GM12892 (cell line): Measurements from ENCODE around the gene GRK4.

Experiments used
- DNase-seq: peaks from one replicate; pipeline ENCODE4 v3.0.0; 2011; ENCODE audit not compliant: insufficient read length
- FAIRE-seq: peaks from 2 replicates; lab custom pipeline; 2011; peaks lifted over from hg19 to GRCh38; lab: Jason Lieb, UNC
- POLR2A ChIP-seq: IDR thresholded peaks from 2 replicates; pipeline ENCODE4 v1.6.1; 2011; ENCODE audit warnings: low read depth, low read length, control low read depth
- POLR2AphosphoS5 ChIP-seq: IDR thresholded peaks from 2 replicates; pipeline ENCODE4 v1.6.1; 2011; ENCODE audit warnings: low read depth, low read length, control low read depth
- TAF1 ChIP-seq: IDR thresholded peaks from 2 replicates; pipeline ENCODE4 v1.6.1; 2011; ENCODE audit warnings: low read depth, mild to moderate bottlenecking, control low read depth, low read length, borderline replicate concordance

Gene GRK4

DNA sequence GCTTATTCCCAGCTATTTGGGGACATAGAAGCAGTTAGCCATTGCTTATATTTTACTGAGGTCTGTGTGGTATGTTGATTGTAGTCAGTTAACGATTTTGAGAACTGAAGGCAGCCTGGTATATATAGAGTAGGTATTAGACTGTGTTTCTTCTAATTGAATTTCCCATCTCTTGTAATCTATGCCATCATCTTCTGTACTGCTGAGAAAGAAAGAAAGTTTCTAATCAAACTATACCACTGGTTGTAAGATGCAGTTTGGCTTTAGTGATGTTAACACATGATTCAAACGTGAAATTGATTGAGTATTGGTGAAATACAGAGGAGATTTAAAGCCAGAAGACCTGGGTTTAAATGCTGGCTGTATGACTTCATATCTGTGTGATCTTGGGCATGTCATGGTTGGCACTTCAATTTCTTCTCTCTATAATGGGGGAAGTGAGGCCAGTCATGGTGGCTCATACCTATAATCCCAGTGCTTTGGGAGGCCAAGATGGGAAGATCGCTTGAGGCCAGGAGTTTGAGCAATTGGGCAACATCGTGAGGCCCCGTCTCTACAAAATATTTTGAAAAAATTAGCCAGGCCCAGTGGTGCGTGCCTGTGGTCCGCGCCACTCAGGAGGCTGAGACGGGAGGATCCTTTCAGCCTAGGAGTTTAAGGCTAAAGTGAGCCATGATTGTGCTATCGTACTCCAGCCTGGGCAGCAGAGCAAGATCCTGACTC lies 122.7 kb downstream of the GRK4 start:
- TF ChIP-seq TAF1: no peak
- no peak for TF ChIP-seq POLR2AphosphoS5
- TF ChIP-seq POLR2A: no peak
- DNase-seq: no peak
- no peak for FAIRE-seq

DNA sequence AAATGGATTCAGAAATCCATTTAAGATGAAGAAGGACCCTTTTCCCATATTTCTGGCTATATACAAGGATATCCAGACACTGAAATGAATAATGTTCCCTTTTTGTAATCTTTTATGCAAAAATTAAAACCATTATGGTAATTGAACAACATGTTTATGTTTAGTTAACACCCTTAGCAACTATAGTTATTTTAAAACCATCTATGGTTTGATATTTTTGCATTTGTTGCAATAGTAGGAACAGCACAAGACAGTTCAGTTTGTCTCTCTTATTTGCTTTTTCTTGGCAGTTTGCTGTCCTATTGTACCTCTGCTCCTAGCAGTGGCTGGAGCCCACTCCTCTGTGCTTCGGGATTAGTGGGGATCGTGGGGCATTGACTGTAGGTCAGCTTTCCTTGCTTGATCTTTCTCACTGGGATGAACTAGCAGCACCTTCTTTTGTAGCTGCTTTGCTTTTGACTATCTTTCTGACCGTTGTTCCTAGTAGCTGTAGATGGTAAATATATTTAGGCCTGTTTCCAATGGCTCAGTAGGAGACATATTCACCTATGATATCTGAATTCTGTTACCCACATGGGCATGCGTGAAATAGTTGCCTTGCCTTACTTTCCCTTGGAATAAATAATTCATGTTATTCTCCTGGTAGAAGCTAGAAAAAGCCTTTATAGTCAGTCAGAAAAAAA lies 123.9 kb downstream of the GRK4 start:
- DNase-seq (no peak), FAIRE-seq (peak; percentile 78)
- TF ChIP-seq TAF1: no peak
- TF ChIP-seq POLR2AphosphoS5: no peak
- TF ChIP-seq POLR2A: no peak
